HEK293 (cell line): ENCODE measurements around the gene PITPNC1.

Experiments
- HIC1 ChIP-seq: fragments of 450-650 bp; formaldehyde crosslinking; IDR thresholded peaks from 2 replicates; pipeline ENCODE4 v1.5.1; 2016; ENCODE audit warnings: missing biosample characterization, missing genetic modification characterization
- INSM2 ChIP-seq: fragments of 450-650 bp; formaldehyde crosslinking; IDR thresholded peaks from 2 replicates; pipeline ENCODE4 v1.5.1; 2016; ENCODE audit warnings: missing biosample characterization, missing genetic modification characterization
- PATZ1 ChIP-seq: fragments of 450-650 bp; formaldehyde crosslinking; IDR thresholded peaks from 2 replicates; pipeline ENCODE4 v1.5.1; 2016; ENCODE audit warnings: missing biosample characterization, missing genetic modification characterization
- PRDM2 ChIP-seq: fragments of 450-650 bp; formaldehyde crosslinking; IDR thresholded peaks from 2 replicates; pipeline ENCODE4 v1.5.1; 2016; ENCODE audit warnings: missing biosample characterization, missing genetic modification characterization, borderline replicate concordance
- SP3 ChIP-seq: fragments of 450-650 bp; formaldehyde crosslinking; IDR thresholded peaks from 2 replicates; pipeline ENCODE4 v1.5.1; 2016; ENCODE audit warnings: missing biosample characterization, missing genetic modification characterization
- ZBTB10 ChIP-seq: fragments of 450-650 bp; formaldehyde crosslinking; IDR thresholded peaks from 2 replicates; pipeline ENCODE4 v1.5.1; 2016; ENCODE audit warnings: missing biosample characterization, missing genetic modification characterization
- ZBTB17 ChIP-seq: fragments of 450-650 bp; formaldehyde crosslinking; IDR thresholded peaks from 2 replicates; pipeline ENCODE4 v1.5.1; 2016; ENCODE audit warnings: missing biosample characterization, missing genetic modification characterization
- ZNF114 ChIP-seq: fragments of 450-650 bp; formaldehyde crosslinking; IDR thresholded peaks from 2 replicates; pipeline ENCODE4 v1.5.0; 2017; ENCODE audit warnings: missing biosample characterization, missing genetic modification characterization
- ZNF148 ChIP-seq: fragments of 450-650 bp; formaldehyde crosslinking; IDR thresholded peaks from 2 replicates; pipeline ENCODE4 v1.5.0; 2017; ENCODE audit warnings: missing biosample characterization, missing genetic modification characterization, borderline replicate concordance
- ZNF169 ChIP-seq: fragments of 450-650 bp; formaldehyde crosslinking; IDR thresholded peaks from 2 replicates; pipeline ENCODE4 v1.5.1; 2016; ENCODE audit warnings: missing biosample characterization, missing genetic modification characterization
- ZNF398 ChIP-seq: fragments of 450-650 bp; formaldehyde crosslinking; IDR thresholded peaks from 2 replicates; pipeline ENCODE4 v1.5.1; 2017; ENCODE audit warnings: missing biosample characterization, missing genetic modification characterization
- ZNF426 ChIP-seq: fragments of 450-650 bp; formaldehyde crosslinking; IDR thresholded peaks from 2 replicates; pipeline ENCODE4 v1.5.1; 2017; ENCODE audit warnings: missing biosample characterization, missing genetic modification characterization, mild to moderate bottlenecking, inconsistent platforms, moderate library complexity
- ZNF449 ChIP-seq: fragments of 450-650 bp; formaldehyde crosslinking; IDR thresholded peaks from 2 replicates; pipeline ENCODE4 v1.5.1; 2017; ENCODE audit warnings: missing biosample characterization, mild to moderate bottlenecking, missing genetic modification characterization, moderate library complexity
- ZNF488 ChIP-seq: fragments of 450-650 bp; formaldehyde crosslinking; IDR thresholded peaks from 2 replicates; pipeline ENCODE4 v1.5.1; 2016; ENCODE audit warnings: missing biosample characterization, missing genetic modification characterization
- ZNF791 ChIP-seq: fragments of 450-650 bp; formaldehyde crosslinking; IDR thresholded peaks from 2 replicates; pipeline ENCODE4 v1.5.1; 2016; ENCODE audit warnings: missing biosample characterization, missing genetic modification characterization
- ZNF830 ChIP-seq: fragments of 450-650 bp; IDR thresholded peaks from 2 replicates; pipeline ENCODE4 v1.5.0; 2018; ENCODE audit warnings: missing biosample characterization, missing genetic modification characterization, low read depth, mild to moderate bottlenecking, moderate library complexity

PITPNC1 gene

GRCh38 chr17:67585077-67585602 is 208.1 kb downstream of the PITPNC1 start (continued):
- TF ChIP-seq INSM2 (tag by site-specific recombination), result peak; percentile 51; the same call in 1 of the 2 replicates
- TF ChIP-seq PATZ1 (tag by site-specific recombination), result 0 out of 2 replicates have a peak, but pooled peaks have one; percentile 8
- no peak for TF ChIP-seq HIC1 (tag by site-specific recombination)
- TF ChIP-seq ZNF148 (tag by site-specific recombination), result no peak
- TF ChIP-seq ZNF169, result no peak
- no peak for TF ChIP-seq PRDM2
- peak; percentile 51 for TF ChIP-seq ZNF398 (tag by site-specific recombination)
- TF ChIP-seq ZBTB10 (tag by site-specific recombination), result 0 out of 2 replicates have a peak, but pooled peaks have one; percentile 30
- TF ChIP-seq ZNF114 (tag by site-specific recombination), result no peak
- TF ChIP-seq ZNF449 (tag by site-specific recombination), result no peak
- TF ChIP-seq ZNF791 (tag by site-specific recombination), result no peak
- peak; percentile 78 for TF ChIP-seq ZBTB17 (tag by site-specific recombination)
- TF ChIP-seq ZNF488, result peak; percentile 77
- no peak for TF ChIP-seq SP3 (tag by site-specific recombination)
- no peak for TF ChIP-seq ZNF426 (tag by site-specific recombination)
- TF ChIP-seq ZNF830, result no peak
